Stimulated activated CD8-positive, alpha-beta memory T cell treated with anti-CD3 and anti-CD28 coated beads, Interleukin-2, amount 100 ng/mL, for 1 hour (primary cell): ENCODE results near the gene GPC4.
"Not testable (repeated sequence)": the region's sequence is repeated elsewhere in the genome, so short reads cannot be mapped to it uniquely, and the experiment has no call there.

Source experiments
- DNase-seq, 2 donors: peaks; one replicate each; pipeline ENCODE4 v3.0.0-alpha.2; 2020; ENCODE audit warnings: low read depth in 2 of 2

Gene GPC4

GRCh38 chrX:133306316-133306715, 109.0 kb downstream of the GPC4 start:
- DNase-seq, result no peak

- DNase-seq, result no peak
Observed at GRCh38 chrX:133305348-133305747, 109.9 kb downstream of the GPC4 start.

- DNase-seq, result no peak
Observed at GRCh38 chrX:133302775-133303445, 112.4 kb downstream of the GPC4 start.

- DNase-seq, result no peak
Observed at GRCh38 chrX:133300591-133300990, 114.7 kb downstream of the GPC4 start.

- no peak for DNase-seq
Observed at GRCh38 chrX:133297284-133297683, 118.0 kb downstream of the GPC4 start.

- DNase-seq, result no peak
Observed at GRCh38 chrX:133294126-133294525, 121.2 kb downstream of the GPC4 start.

- DNase-seq, result no peak
Observed at GRCh38 chrX:133290076-133290475, 125.2 kb downstream of the GPC4 start.

GRCh38 chrX:133287860-133288259, 127.4 kb downstream of the GPC4 start:
- no peak for DNase-seq

GRCh38 chrX:133285341-133285740, 129.9 kb downstream of the GPC4 start:
- DNase-seq, result no peak

- not testable (repeated sequence) for DNase-seq
Observed at GRCh38 chrX:133279112-133279730, 136.1 kb downstream of the GPC4 start.

GRCh38 chrX:133273180-133273579, 142.1 kb downstream of the GPC4 start:
- no peak for DNase-seq

- DNase-seq, result no peak
Observed at GRCh38 chrX:133269168-133269567, 146.1 kb downstream of the GPC4 start.

GRCh38 chrX:133267621-133268020, 147.7 kb downstream of the GPC4 start:
- DNase-seq, result no peak

- no peak for DNase-seq
Observed at GRCh38 chrX:133265331-133265730, 150.0 kb downstream of the GPC4 start.

GRCh38 chrX:133258481-133258880, 156.8 kb downstream of the GPC4 start:
- no peak for DNase-seq

- DNase-seq, result no peak
Observed at GRCh38 chrX:133254666-133255065, 160.6 kb downstream of the GPC4 start.

GRCh38 chrX:133251204-133251603, 164.1 kb downstream of the GPC4 start:
- DNase-seq, result no peak

GRCh38 chrX:133250184-133251100, 164.8 kb downstream of the GPC4 start:
- no peak for DNase-seq
